Measurements from ENCODE around the gene MED16.
"Not testable (repeated sequence)": the region's sequence is repeated elsewhere in the genome, so short reads cannot be mapped to it uniquely, and the experiment has no call there.

Gene MED16

GRCh38 chr19:852136-853013, 40.6 kb downstream of the MED16 start, which contains the start of gene ELANE:
Gene ELANE, plus strand, starts transcription at chr19:852303. Its CDS starts 26 bp downstream, at chr19:852329.
- no peak within 1 kb of the TSS for H3K4me3 ChIP-seq (ENCODE audit: insufficient read depth, low read length, poor library complexity, severe bottlenecking)
- H2AFZ ChIP-seq (ENCODE audit: low read depth, low read length, severe bottlenecking): no peak within 1 kb of the TSS
- no peak within 1 kb of the TSS for H3K9ac ChIP-seq (ENCODE audit: low read length)
- H3F3A ChIP-seq (ENCODE audit: insufficient read depth): no peaks in the 10 kb centered on the region
- no peak within 1 kb of the TSS for H3K4me2 ChIP-seq (ENCODE audit: low read depth, low read length, poor library complexity, severe bottlenecking)
- no peak within 1 kb of the TSS for H3K27ac ChIP-seq (ENCODE audit: low read depth, low read length)
- no peaks in the 10 kb centered on the region for H3K9me3 ChIP-seq (ENCODE audit: insufficient read depth, low read length)
- H3K79me2 ChIP-seq (ENCODE audit: insufficient read depth, low read length): no peaks in the 10 kb centered on the region
- no peaks in the 10 kb centered on the region for H4K20me1 ChIP-seq (ENCODE audit: low read depth, low read length)
- no peaks in the 10 kb centered on the region for H3K9me2 ChIP-seq (replicated peaks; ENCODE audit: insufficient read depth, low read length)
- no peaks in the 10 kb centered on the region for H3K27me3 ChIP-seq (ENCODE audit: low read length)
- no peaks in the 10 kb centered on the region for H3K36me3 ChIP-seq (ENCODE audit: low read length)
- TF ChIP-seq EZH2phosphoT487 (conservative IDR thresholded peaks at IDR 0.05; ENCODE audit: low read length): no peak
- TF ChIP-seq CTCF (IDR thresholded peaks at IDR 0.05; ENCODE audit: insufficient read depth, low read length, poor library complexity, severe bottlenecking): no peak

GRCh38 chr19:850979-851335, 42.0 kb downstream of the MED16 start:
- Histone ChIP-seq H2AFZ (ENCODE audit: low read depth, low read length, severe bottlenecking) (no peak overlapping the region), H3K9me2 (replicated peaks; ENCODE audit: insufficient read depth, low read length) (no peaks in the 10 kb centered on the region), H3K4me3 (ENCODE audit: insufficient read depth, low read length, poor library complexity, severe bottlenecking) (no peak overlapping the region), H3K9ac (ENCODE audit: low read length) (no peak overlapping the region), H3K27ac (ENCODE audit: low read depth, low read length) (no peak overlapping the region), H3K4me2 (ENCODE audit: low read depth, low read length, poor library complexity, severe bottlenecking) (no peak overlapping the region), H3K79me2 (ENCODE audit: insufficient read depth, low read length) (no peaks in the 10 kb centered on the region), H3K9me3 (ENCODE audit: insufficient read depth, low read length) (no peaks in the 10 kb centered on the region), H3K36me3 (ENCODE audit: low read length) (no peaks in the 10 kb centered on the region), H3K27me3 (ENCODE audit: low read length) (no peaks in the 10 kb centered on the region), H4K20me1 (ENCODE audit: low read depth, low read length) (no peaks in the 10 kb centered on the region), H3F3A (ENCODE audit: insufficient read depth) (no peaks in the 10 kb centered on the region)
- TF ChIP-seq CTCF (IDR thresholded peaks at IDR 0.05; ENCODE audit: insufficient read depth, low read length, poor library complexity, severe bottlenecking) (no peak), EZH2phosphoT487 (conservative IDR thresholded peaks at IDR 0.05; ENCODE audit: low read length) (no peak)

DNA sequence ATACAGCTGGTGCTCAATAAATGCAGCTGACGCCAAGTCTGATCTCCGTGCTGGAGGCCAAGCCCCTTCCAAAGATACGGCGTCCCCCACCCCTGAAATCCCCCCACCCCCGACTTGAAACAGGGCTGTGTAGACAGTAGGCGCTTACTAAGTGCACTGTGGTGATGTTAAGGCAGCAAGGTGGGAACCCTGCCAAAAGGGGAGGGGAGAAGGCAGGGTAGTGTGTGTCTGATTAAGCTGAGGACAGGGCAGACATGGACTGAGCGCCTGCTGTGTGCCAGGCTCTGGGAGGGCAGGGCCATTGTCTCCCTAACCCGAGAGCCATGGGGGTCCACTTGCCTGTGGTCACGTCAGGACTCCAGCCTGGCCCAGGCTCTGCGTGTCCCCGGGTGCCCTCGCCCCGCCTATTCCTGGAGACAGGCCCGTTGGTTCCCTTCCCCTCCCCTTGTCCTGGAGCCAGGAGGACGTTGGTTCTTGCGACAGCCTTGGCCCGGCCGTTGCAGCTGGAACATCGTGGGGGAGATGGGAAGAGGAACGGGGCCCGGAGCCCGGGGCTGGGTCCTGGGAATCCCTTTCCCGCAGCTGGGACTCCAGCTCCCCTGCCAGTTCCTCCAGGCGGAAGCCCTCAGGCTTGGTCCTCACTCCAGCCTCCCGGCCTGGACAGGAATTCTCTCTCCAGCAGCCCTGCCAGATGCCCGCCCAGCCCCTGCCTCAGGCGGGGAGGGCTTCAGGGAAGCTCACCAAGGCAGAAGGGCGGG, 42.6 kb downstream of the MED16 start:
- Histone ChIP-seq H2AFZ (ENCODE audit: low read depth, low read length, severe bottlenecking) (no peak overlapping the region), H3K9ac (ENCODE audit: low read length) (no peak overlapping the region), H4K20me1 (ENCODE audit: low read depth, low read length) (no peaks in the 10 kb centered on the region), H3K9me2 (replicated peaks; ENCODE audit: insufficient read depth, low read length) (no peaks in the 10 kb centered on the region), H3F3A (ENCODE audit: insufficient read depth) (no peaks in the 10 kb centered on the region), H3K27me3 (ENCODE audit: low read length) (no peaks in the 10 kb centered on the region), H3K4me2 (ENCODE audit: low read depth, low read length, poor library complexity, severe bottlenecking) (no peak overlapping the region), H3K36me3 (ENCODE audit: low read length) (no peaks in the 10 kb centered on the region), H3K27ac (ENCODE audit: low read depth, low read length) (no peak overlapping the region), H3K4me3 (ENCODE audit: insufficient read depth, low read length, poor library complexity, severe bottlenecking) (no peak overlapping the region), H3K9me3 (ENCODE audit: insufficient read depth, low read length) (no peaks in the 10 kb centered on the region), H3K79me2 (ENCODE audit: insufficient read depth, low read length) (no peaks in the 10 kb centered on the region)
- TF ChIP-seq EZH2phosphoT487 (conservative IDR thresholded peaks at IDR 0.05; ENCODE audit: low read length) (no peak), CTCF (IDR thresholded peaks at IDR 0.05; ENCODE audit: insufficient read depth, low read length, poor library complexity, severe bottlenecking) (no peak)

DNA sequence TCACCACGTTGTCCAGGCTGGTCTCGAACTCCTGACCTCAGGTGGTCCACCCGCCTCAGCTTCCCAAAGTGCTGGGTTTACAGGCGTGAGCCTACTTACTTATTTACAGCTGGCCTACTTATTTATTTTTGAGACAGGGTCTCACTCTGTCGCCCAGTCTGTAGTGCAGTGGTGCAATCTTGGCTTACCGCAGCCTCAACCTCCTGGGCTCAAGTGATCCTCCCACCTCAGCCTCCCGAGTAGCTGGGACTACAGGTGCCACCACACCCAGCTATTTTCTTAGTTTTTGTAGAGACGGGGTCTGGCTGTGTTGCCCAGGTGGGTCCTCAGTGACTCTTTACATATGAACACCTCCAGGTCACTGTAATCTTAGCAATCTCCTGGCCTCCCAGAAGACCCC, 43.8 kb downstream of the MED16 start:
- not testable (repeated sequence) for H3K9ac ChIP-seq (ENCODE audit: low read length); H3K9me2 ChIP-seq (replicated peaks; ENCODE audit: insufficient read depth, low read length); H3F3A ChIP-seq (ENCODE audit: insufficient read depth); H3K79me2 ChIP-seq (ENCODE audit: insufficient read depth, low read length); H3K9me3 ChIP-seq (ENCODE audit: insufficient read depth, low read length); H3K27ac ChIP-seq (ENCODE audit: low read depth, low read length); H4K20me1 ChIP-seq (ENCODE audit: low read depth, low read length); H3K4me2 ChIP-seq (ENCODE audit: low read depth, low read length, poor library complexity, severe bottlenecking); H3K4me3 ChIP-seq (ENCODE audit: insufficient read depth, low read length, poor library complexity, severe bottlenecking); H3K36me3 ChIP-seq (ENCODE audit: low read length); H3K27me3 ChIP-seq (ENCODE audit: low read length); H2AFZ ChIP-seq (ENCODE audit: low read depth, low read length, severe bottlenecking)
